Effector memory CD8-positive, alpha-beta T cell (primary cell): ENCODE results near the gene CAV1.
A peak's percentile ranks its signal among the peaks of the same experiment; 100 is the strongest.

ENCODE experiments used
- ATAC-seq: fragments of 150-1000 bp; cut with Tn5 transposase; replicated peaks from 2 replicates; pipeline ENCODE4 v1.10.0; 2021; ENCODE audit warnings: mild to moderate bottlenecking, moderate library complexity
- DNase-seq, 3 experiments: peaks; one replicate each; pipeline ENCODE4 v3.0.0; 2021
- H3K27ac Mint-ChIP-seq, 2 donors: one replicate each; pipeline ENCODE4 v1.8.0; 2022; ENCODE audit warnings: mild to moderate bottlenecking in 2 of 2, mixed read lengths in 2 of 2, moderate library complexity in 2 of 2
- H3K27me3 Mint-ChIP-seq, 2 donors: one replicate each; pipeline ENCODE4 v1.8.0; 2022; ENCODE audit warnings: mixed read lengths in 2 of 2
- H3K36me3 Mint-ChIP-seq: one replicate; pipeline ENCODE4 v1.8.0; 2022; ENCODE audit warnings: mild to moderate bottlenecking, moderate library complexity, mixed read lengths; ENCODE audit not compliant: insufficient read depth
- H3K4me1 Mint-ChIP-seq, 2 donors: one replicate each; pipeline ENCODE4 v1.8.0; 2022; ENCODE audit warnings: low read depth in 2 of 2, mixed read lengths in 2 of 2
- H3K4me3 Mint-ChIP-seq, 2 donors: one replicate each; pipeline ENCODE4 v1.8.0; 2022; ENCODE audit warnings: mild to moderate bottlenecking in 2 of 2, mixed read lengths in 2 of 2, moderate library complexity in 2 of 2
- H3K9me3 Mint-ChIP-seq, 2 donors: one replicate each; pipeline ENCODE4 v1.8.0; 2022; ENCODE audit warnings: mixed read lengths in 2 of 2

Gene CAV1

DNA sequence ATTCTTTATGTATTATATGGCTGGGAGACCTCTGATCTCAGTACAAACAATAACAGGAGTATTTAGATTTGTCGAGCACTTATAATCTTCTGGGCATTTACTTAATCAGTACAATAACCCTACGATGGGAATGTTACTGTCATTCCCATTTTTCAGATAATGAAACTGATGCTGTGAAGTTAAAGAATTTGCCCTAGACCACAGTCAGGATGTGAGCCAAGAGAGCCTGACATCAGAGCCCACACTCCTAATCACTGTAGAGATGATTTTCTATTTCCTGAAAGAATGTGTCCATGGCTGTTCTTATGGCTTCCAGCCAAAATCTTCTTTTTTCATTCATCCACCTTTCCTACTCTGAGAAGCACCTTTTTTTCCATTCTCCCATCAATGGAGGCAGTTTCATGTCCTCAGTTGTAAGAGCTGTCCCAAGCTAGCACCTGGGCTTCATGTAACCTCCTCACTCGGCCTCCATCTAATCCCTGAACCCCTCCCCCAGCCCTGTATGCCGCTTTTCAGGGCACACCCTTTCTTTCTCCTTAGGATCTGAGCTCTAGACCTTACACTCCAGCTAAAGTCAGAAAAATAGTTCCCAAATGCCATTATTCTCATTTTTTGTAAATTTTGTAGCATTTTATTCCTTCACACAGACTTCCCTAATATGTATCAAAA, 12.2 kb upstream of the CAV1 start:
- H3K27me3 Mint-ChIP-seq: peaks cover 9 to 12% of the 10 kb centered on the region in 2 donors
- H3K27ac Mint-ChIP-seq: peak overlapping the region; percentile 64 to 92
- H3K9me3 Mint-ChIP-seq: no peaks in the 10 kb centered on the region
- peak overlapping the region; percentile 80 to 93 for H3K4me3 Mint-ChIP-seq
- peaks cover 16 to 21% of the 10 kb centered on the region in 2 donors for H3K4me1 Mint-ChIP-seq
- peak; percentile 2 for ATAC-seq
- H3K36me3 Mint-ChIP-seq: no peaks in the 10 kb centered on the region
- no peak for DNase-seq

DNA sequence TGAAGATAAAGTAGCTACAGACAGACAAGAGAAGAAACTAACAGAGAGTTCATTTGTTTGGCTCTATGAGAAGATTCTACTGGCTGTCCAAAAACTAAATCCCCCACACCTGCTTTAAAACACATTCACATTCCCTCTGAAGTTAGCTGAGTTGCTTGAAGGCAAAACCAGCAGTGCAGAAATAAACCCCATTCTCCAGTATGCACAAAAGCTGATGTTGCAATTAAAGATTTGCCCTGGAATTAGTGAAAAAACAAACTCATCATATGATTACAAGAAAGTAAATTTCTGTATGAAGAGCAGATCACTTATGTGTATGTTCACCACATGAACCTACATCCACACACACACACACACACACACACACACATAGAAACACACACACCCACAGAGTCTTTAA, 9.3 kb upstream of the CAV1 start:
- ATAC-seq (no peak), DNase-seq (no peak)
- Mint-ChIP-seq H3K27me3 (peaks cover 16 to 24% of the 10 kb centered on the region in 2 donors), H3K4me1 (peaks cover 16 to 21% of the 10 kb centered on the region in 2 donors), H3K36me3 (no peaks in the 10 kb centered on the region), H3K4me3 (no peak overlapping the region), H3K27ac (no peak overlapping the region), H3K9me3 (no peaks in the 10 kb centered on the region)

DNA sequence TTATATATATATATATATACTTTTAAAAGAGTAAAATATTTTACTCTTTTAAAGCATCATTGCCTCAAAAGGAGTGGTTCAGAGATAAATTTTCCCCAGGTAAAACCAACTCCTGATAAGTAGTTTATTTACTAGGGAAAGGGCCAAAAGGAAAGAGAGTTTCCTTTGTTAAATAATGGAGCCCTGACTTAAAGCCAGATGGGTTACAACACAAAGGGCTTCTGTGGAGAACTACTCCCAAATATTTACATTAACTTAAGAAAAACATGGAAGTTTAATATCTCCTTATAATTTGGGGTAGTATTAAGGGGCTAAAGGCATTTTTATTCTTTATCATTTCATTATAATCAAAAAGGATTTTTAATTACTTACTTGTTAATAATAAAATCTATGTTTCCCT, 8.5 kb upstream of the CAV1 start:
- H3K27me3 Mint-ChIP-seq: peaks cover 18 to 24% of the 10 kb centered on the region in 2 donors
- H3K9me3 Mint-ChIP-seq: no peaks in the 10 kb centered on the region
- no peak overlapping the region for H3K4me3 Mint-ChIP-seq
- DNase-seq (no peak), ATAC-seq (no peak)
- H3K36me3 Mint-ChIP-seq: no peaks in the 10 kb centered on the region
- peaks cover 12 to 15% of the 10 kb centered on the region in 2 donors for H3K4me1 Mint-ChIP-seq
- H3K27ac Mint-ChIP-seq: no peak overlapping the region

DNA sequence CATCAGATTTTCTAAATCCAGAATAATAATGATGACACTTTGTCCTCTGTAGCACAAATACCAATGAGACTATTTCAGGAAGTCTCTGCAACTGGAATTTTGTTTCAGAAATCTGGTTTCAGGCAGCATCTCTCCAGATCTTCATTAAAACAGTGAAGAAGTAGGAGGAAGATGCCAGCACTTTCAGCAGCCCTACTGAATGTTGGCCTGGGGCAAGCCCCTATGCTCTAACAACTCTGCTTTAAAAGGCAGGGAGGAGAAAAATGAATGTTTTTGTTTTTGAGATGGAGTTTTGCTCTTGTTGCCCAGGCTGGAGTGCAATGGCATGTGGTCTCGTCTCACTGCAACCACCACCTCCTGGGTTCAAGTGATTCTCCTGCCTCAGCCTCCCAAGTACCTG, 7.2 kb upstream of the CAV1 start:
- no peaks in the 10 kb centered on the region for H3K36me3 Mint-ChIP-seq
- no peaks in the 10 kb centered on the region for H3K9me3 Mint-ChIP-seq
- no peak for DNase-seq
- H3K27me3 Mint-ChIP-seq: peaks cover 23 to 30% of the 10 kb centered on the region in 2 donors
- no peak overlapping the region for H3K27ac Mint-ChIP-seq
- ATAC-seq: no peak
- H3K4me3 Mint-ChIP-seq: no peak overlapping the region
- H3K4me1 Mint-ChIP-seq: peaks cover 3 to 5% of the 10 kb centered on the region in 2 donors

DNA sequence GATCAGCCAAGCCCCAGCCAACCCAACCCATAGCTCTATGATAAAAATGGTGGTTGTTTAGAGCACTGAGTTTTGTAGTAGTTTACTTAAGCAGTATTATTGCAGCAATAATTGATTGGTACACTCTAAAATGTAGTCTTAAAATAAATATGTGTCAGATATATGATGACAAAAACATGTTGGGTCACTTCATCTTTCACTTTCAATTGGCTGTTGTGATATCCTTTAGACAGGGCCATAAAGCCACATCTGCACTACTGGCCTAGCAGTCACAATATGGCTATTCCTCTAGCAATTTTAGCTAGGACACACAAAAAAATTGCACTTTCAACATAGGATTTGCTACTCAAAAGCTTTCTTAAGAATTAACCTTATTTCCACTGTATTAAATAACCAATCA, 5.9 kb upstream of the CAV1 start:
- no peaks in the 10 kb centered on the region for H3K4me1 Mint-ChIP-seq
- no peaks in the 10 kb centered on the region for H3K36me3 Mint-ChIP-seq
- no peak for DNase-seq
- no peaks in the 10 kb centered on the region for H3K9me3 Mint-ChIP-seq
- H3K4me3 Mint-ChIP-seq: no peak overlapping the region
- no peak for ATAC-seq
- H3K27ac Mint-ChIP-seq: no peak overlapping the region
- peaks cover 36 to 44% of the 10 kb centered on the region in 2 donors for H3K27me3 Mint-ChIP-seq

DNA sequence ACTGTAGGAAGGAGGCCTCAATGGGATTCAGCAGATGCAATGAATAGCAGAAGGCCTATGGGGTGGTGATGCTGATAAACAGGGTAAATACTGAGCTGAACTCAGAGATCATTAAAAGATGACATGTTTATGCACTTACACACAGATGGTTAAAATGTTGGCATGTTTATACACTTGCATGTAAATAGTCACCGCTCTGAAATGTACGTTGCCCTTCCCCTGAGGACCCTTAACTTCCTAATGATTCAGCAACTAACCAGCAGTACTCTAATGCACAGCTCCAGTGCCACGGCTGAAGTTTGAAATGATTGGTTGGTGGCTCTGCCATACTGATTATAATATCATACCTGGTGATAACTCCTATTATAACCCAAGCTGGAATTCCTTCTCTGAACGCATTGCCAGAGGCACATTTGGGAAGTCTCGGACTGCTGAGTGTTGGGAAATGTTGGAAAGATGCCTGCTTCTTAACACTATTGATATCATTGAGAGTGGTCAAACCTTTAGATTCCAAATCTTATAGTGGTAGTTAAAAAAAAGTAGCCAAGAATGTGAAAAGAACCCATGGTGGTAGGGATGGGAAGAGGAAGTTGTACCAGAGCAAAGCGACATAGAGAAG, 3.7 kb upstream of the CAV1 start:
- Mint-ChIP-seq H3K9me3 (no peaks in the 10 kb centered on the region), H3K27me3 (peaks cover 44 to 54% of the 10 kb centered on the region in 2 donors), H3K36me3 (peaks cover 5% of the 10 kb centered on the region), H3K4me1 (peaks cover 12 to 13% of the 10 kb centered on the region in 2 donors), H3K4me3 (no peak overlapping the region), H3K27ac (no peak overlapping the region)
- DNase-seq: no peak
- no peak for ATAC-seq

DNA sequence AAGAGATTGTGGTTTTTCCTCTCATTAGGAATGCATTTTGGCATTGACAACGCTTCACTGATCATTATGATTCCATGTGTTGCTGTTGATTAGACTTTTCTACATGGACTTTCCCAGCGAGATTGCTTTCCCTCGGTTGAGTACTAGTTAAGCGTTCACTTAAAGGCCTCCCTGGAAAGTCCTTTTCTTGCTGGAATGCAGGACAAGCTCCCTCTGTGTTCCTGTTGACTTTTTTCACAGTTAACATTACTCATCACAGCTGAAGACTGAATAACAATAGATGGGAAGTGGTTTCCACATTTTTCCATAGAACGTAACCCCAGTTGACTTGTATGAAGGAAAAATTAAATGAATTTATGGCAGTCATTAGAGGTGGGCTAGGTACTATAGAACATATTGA, 2.6 kb upstream of the CAV1 start:
- Mint-ChIP-seq H3K9me3 (no peaks in the 10 kb centered on the region), H3K27ac (no peak overlapping the region), H3K4me1 (peaks cover 18 to 20% of the 10 kb centered on the region in 2 donors), H3K4me3 (no peak overlapping the region), H3K27me3 (peaks cover 44 to 65% of the 10 kb centered on the region in 2 donors), H3K36me3 (peaks cover 5% of the 10 kb centered on the region)
- no peak for DNase-seq
- ATAC-seq: no peak

DNA sequence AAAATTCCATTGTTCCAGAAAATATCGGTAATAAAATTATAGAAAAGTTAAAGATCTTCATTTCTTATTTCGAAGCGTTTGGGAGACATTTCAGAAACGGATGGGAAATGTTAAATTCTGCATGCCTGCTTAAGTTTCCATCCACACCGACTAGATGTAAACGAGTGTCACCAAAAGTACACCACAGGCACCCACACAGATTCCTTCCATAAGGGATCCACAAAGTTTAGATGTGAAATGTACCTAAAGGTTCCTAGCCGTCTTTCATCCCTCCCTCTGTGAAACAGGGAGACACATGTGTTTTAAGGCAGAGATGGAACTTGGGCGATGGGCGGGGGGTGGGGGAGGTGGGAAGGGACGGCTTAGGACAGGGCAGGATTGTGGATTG, 621 bp upstream of the CAV1 start:
- no peak for ATAC-seq
- no peak for DNase-seq
- Mint-ChIP-seq H3K27me3 (peaks cover 44 to 67% of the 10 kb centered on the region in 2 donors), H3K36me3 (peaks cover 5% of the 10 kb centered on the region), H3K4me1 (peaks cover 18 to 20% of the 10 kb centered on the region in 2 donors), H3K4me3 (peak overlapping the region; percentile 93), H3K27ac (no peak overlapping the region), H3K9me3 (no peaks in the 10 kb centered on the region)

DNA sequence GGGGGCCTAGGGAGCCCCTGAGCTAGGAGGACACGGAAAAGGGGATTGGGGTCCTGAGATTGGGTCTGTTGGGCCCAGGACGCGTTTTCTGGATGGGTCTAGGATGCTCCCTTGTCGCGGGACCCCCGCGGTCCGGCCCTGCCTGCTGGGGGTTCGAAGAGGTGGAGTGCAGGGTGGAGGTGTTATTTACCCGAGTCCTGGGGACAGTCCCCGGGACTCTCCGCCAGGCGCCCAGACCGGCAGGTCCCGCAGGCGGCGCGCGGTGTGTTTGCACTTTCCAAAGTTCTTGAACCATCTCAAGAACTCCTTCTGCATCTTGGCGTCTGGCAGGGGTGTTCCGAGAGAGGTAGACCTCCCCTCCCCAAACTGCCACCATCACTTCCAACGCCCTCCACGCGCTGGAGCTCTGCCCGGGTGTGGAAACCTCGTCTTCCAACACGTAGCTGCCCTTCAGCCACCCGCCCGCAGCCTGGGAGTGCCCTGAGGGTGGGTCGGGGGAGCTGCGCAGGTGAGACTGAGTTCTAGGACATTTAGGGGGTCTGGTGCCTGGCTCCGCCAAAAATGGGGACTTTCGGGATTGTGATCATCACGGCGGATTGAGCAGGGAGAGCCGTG, 569 bp downstream of the CAV1 start:
- Mint-ChIP-seq H3K27ac (peak overlapping the region; percentile 64 to 86), H3K36me3 (peaks cover 5% of the 10 kb centered on the region), H3K4me1 (peaks cover 18 to 20% of the 10 kb centered on the region in 2 donors), H3K27me3 (peaks cover 37 to 57% of the 10 kb centered on the region in 2 donors), H3K9me3 (no peaks in the 10 kb centered on the region), H3K4me3 (peak overlapping the region; percentile 93)
- DNase-seq (peak; percentile 20 to 30 (median 29)), ATAC-seq (peak; percentile 51)

DNA sequence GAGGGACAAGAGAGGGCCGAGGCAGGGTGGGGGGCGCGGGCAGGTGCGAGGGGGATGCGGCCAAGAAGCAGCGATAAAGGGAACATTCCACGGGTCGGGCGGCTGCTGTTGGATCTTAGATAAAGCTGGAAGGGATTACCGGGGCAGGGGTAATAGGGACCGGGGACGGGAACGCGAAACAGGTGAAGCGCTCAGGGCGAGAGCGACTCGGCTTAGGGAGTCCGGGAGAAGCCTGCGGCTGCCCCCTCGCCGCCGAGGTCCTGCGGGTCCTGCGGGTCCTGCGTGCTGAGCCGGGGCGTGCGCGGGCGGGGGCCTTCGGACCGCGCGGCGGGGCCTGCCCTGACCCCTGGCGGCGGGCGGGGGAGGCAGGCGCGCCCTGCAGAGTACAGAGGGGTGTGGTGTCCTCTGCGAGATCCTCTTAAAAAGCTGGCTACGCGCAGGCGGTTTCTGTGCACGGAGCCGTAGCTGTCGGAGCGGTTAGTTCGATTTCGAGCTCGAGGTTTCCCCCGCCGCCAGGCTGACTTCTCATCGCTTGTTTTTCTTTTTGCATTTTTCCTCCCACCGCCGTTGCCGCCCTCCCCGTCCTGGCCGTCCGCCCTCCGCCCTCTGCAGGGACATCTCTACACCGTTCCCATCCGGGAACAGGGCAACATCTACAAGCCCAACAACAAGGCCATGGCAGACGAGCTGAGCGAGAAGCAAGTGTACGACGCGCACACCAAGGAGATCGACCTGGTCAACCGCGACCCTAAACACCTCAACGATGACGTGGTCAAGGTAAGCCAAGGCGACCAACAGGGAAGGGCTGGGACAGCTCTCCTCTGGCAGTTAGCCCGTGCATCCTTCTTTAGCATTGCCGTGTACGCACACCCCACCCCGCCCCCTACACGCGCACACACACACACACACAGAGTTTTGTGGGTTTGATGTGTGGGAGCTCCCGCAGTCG, 1.4 kb downstream of the CAV1 start:
- peaks cover 36 to 57% of the 10 kb centered on the region in 2 donors for H3K27me3 Mint-ChIP-seq
- H3K36me3 Mint-ChIP-seq: peaks cover 5% of the 10 kb centered on the region
- peak overlapping the region; percentile 64 to 86 for H3K27ac Mint-ChIP-seq
- H3K4me1 Mint-ChIP-seq: peaks cover 18 to 20% of the 10 kb centered on the region in 2 donors
- peak overlapping the region; percentile 93 for H3K4me3 Mint-ChIP-seq
- DNase-seq: peak; percentile 54 to 63 (median 57)
- peak; percentile 82 for ATAC-seq
- H3K9me3 Mint-ChIP-seq: no peaks in the 10 kb centered on the region

DNA sequence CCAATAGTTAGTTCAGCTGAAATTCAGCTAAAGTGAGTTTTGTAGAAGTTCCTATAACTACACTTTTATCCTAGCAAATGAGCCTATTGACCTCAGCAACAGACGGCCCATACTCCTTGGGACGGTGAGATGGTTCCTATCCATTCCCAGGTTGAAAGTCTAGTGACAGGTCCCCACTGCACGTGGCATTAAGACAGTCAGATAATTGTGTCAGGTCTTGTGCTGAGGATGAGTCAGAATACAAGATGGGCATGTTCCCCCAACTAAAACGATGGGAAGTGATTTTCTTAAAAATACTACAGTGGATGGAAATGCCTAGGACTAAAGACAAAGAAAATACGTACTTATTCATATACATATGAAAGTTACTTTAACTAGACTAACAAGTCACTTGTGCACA, 2.1 kb downstream of the CAV1 start:
- H3K27me3 Mint-ChIP-seq: peaks cover 31 to 57% of the 10 kb centered on the region in 2 donors

DNA sequence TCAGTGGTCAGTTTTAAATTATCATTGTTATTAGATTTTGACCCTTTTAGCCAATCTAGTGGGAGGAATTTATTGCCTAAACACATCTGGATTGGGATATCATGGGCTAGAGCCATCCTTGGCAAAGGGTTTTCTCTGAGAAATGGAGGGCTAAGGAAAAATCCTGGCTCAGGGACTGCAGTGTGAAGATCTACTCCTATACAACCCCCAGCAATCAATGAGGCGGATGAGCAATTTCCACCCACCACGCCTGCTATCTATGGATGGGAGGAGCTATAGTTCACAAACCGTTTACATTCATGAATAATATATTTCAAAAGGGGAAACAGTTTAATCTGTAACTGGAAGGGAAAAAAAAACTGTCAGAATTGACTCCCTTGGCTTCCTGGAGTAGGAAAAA, 2.7 kb downstream of the CAV1 start:
- H3K4me1 Mint-ChIP-seq: peaks cover 18 to 20% of the 10 kb centered on the region in 2 donors
- ATAC-seq: no peak
- no peak overlapping the region for H3K4me3 Mint-ChIP-seq
- H3K27me3 Mint-ChIP-seq: peaks cover 36 to 58% of the 10 kb centered on the region in 2 donors
- H3K9me3 Mint-ChIP-seq: no peaks in the 10 kb centered on the region
- peaks cover 5% of the 10 kb centered on the region for H3K36me3 Mint-ChIP-seq
- DNase-seq: no peak
- no peak overlapping the region for H3K27ac Mint-ChIP-seq

More for the DNA sequence above, 2.1 kb downstream of the CAV1 start:
- Mint-ChIP-seq H3K9me3 (no peaks in the 10 kb centered on the region), H3K27ac (no peak overlapping the region), H3K4me3 (peak overlapping the region; percentile 93), H3K4me1 (peaks cover 18 to 20% of the 10 kb centered on the region in 2 donors), H3K36me3 (peaks cover 5% of the 10 kb centered on the region)
- DNase-seq: no peak
- ATAC-seq: no peak
